PC-3 (cell line): Measurements from ENCODE around the gene CORT. TPM values are rescaled to one million over a fixed set of nuclear protein-coding genes. Genes with fewer than 3 reads are reported as not detected.

ENCODE experiments used
- ATAC-seq: fragments of 200-7000 bp; cut with Tn5 transposase; 2 replicates; pipeline ENCODE4 v1.9.1; 2020; ENCODE audit warnings: mild to moderate bottlenecking, moderate library complexity
- BruUV-seq: library from RNA; stranded (reverse); fragments of 400-500 nt; replicated peaks from 2 replicates; lab custom pipeline; 2021; lab: Mats Ljungman, UMichigan
- CTCF ChIA-PET: fragments of 300-600 bp; sonication (Branson Sonifier 250); formaldehyde crosslinking; loops from one replicate; lab custom pipeline; 2022; ENCODE audit warnings: antibody characterized with exemption; lab: Charles Lee
- POLR2A ChIA-PET: fragments of 300-600 bp; sonication (Branson Sonifier 250); formaldehyde crosslinking; loops from one replicate; lab custom pipeline; 2022; ENCODE audit warnings: antibody characterized with exemption; ENCODE audit not compliant: unreplicated experiment; lab: Charles Lee
- DNase-seq: peaks from one replicate; pipeline ENCODE4 v3.0.0-alpha.2; 2015
- H2AFZ ChIP-seq: fragments of 300-600 bp; sonication (generic); 2 replicates; pipeline ENCODE4 v1.6.0; 2016; ENCODE audit warnings: antibody characterized with exemption, low read length
- H3F3A ChIP-seq: fragments of 300-600 bp; sonication (generic); one replicate; pipeline ENCODE4 v1.6.0; 2017; ENCODE audit warnings: antibody characterized with exemption, low read length, control low read depth, mild to moderate bottlenecking; ENCODE audit not compliant: unreplicated experiment
- H3K27ac ChIP-seq: fragments of 300-600 bp; sonication (generic); 2 replicates; pipeline ENCODE4 v1.5.1; 2016; ENCODE audit warnings: mild to moderate bottlenecking, low read length
- H3K27me3 ChIP-seq: fragments of 300-600 bp; sonication (generic); 2 replicates; pipeline ENCODE4 v1.6.1; 2016; ENCODE audit warnings: low read length, mixed read lengths
- H3K36me3 ChIP-seq: fragments of 300-600 bp; sonication (generic); 2 replicates; pipeline ENCODE4 v1.6.1; 2016; ENCODE audit warnings: low read depth, mixed run types, low read length, mixed read lengths
- H3K4me1 ChIP-seq: fragments of 300-600 bp; sonication (generic); 2 replicates; pipeline ENCODE4 v1.5.1; 2016; ENCODE audit warnings: low read length; ENCODE audit not compliant: insufficient read depth
- H3K4me2 ChIP-seq: fragments of 300-600 bp; sonication (generic); 2 replicates; pipeline ENCODE4 v1.6.0; 2016; ENCODE audit warnings: low read length
- H3K4me3 ChIP-seq: fragments of 300-600 bp; sonication (generic); 2 replicates; pipeline ENCODE4 v1.5.1; 2016; ENCODE audit warnings: mild to moderate bottlenecking, low read length, mixed read lengths
- H3K79me2 ChIP-seq: fragments of 300-600 bp; sonication (generic); 2 replicates; pipeline ENCODE4 v1.6.1; 2017; ENCODE audit warnings: low read length, mixed read lengths
- H3K9ac ChIP-seq: fragments of 300-600 bp; sonication (generic); 2 replicates; pipeline ENCODE4 v1.6.0; 2016; ENCODE audit warnings: mild to moderate bottlenecking, low read length
- H3K9me2 ChIP-seq: fragments of 300-600 bp; sonication (generic); replicated peaks from 2 replicates; pipeline ENCODE4 v1.6.1; 2016; ENCODE audit warnings: mixed run types, low read length, mixed read lengths
- H3K9me3 ChIP-seq: fragments of 300-600 bp; sonication (generic); 2 replicates; pipeline ENCODE4 v1.6.1; 2016; ENCODE audit warnings: low read length, mixed read lengths
- H4K20me1 ChIP-seq: fragments of 300-600 bp; sonication (generic); 2 replicates; pipeline ENCODE4 v1.6.1; 2016; ENCODE audit warnings: low read length, mixed read lengths
- CTCF ChIP-seq: fragments of 300-600 bp; sonication (generic); conservative IDR thresholded peaks from 2 replicates; pipeline ENCODE4 v1.5.1; 2017; ENCODE audit warnings: antibody characterized with exemption, low read depth, mild to moderate bottlenecking, low read length
- EZH2 ChIP-seq: fragments of 300-600 bp; sonication (generic); IDR thresholded peaks from one replicate; pipeline ENCODE4 v1.6.1; 2017; ENCODE audit warnings: antibody characterized with exemption, mild to moderate bottlenecking, low read length; ENCODE audit not compliant: unreplicated experiment
- EZH2phosphoT487 ChIP-seq: fragments of 300-600 bp; sonication (generic); IDR thresholded peaks from 2 replicates; pipeline ENCODE4 v1.6.1; 2018; ENCODE audit warnings: mild to moderate bottlenecking, antibody characterized with exemption, low read length, borderline replicate concordance
- intact Hi-C: fragments of 100-400 bp; cut with micrococcal nuclease; formaldehyde crosslinking; loops from 2 replicates; pipeline ENCODE4 v1.9.0; 2023
- total RNA-seq: library from RNA; depleted of rRNA; stranded (reverse); fragments of >200 nt; gene quantifications from 2 replicates; pipeline ENCODE4 v1.2.3, GENCODE V29; 2014

The CORT gene
- total RNA-seq, 1 experiment from 2014 or later = not detected

GRCh38 chr1:10446790-10447422, 2.9 kb upstream of the CORT start:
- no peaks in the 10 kb centered on the region for H3K9me2 ChIP-seq
- intact Hi-C loops = no loop called here
- no peaks in the 10 kb centered on the region for H3K4me1 ChIP-seq
- no peak overlapping the region for H3K9ac ChIP-seq
- BruUV-seq = no TSS peak
- no peak for TF ChIP-seq EZH2
- no peak for TF ChIP-seq CTCF
- TF ChIP-seq EZH2phosphoT487 = no peak
- no peaks in the 10 kb centered on the region for H3K79me2 ChIP-seq
- no peak overlapping the region for H3K4me3 ChIP-seq
- no peak overlapping the region for H2AFZ ChIP-seq
- ATAC-seq (no peak), DNase-seq (no peak)
- H3K9me3 ChIP-seq = no peaks in the 10 kb centered on the region
- no peaks in the 10 kb centered on the region for H3K27me3 ChIP-seq
- H3K36me3 ChIP-seq = no peaks in the 10 kb centered on the region
- H3F3A ChIP-seq = no peaks in the 10 kb centered on the region
- no peak overlapping the region for H3K27ac ChIP-seq
- H3K4me2 ChIP-seq = no peak overlapping the region
- CTCF ChIA-PET = no interaction called here
- no peaks in the 10 kb centered on the region for H4K20me1 ChIP-seq
- POLR2A ChIA-PET = no interaction called here

GRCh38 chr1:10450156-10450814, 454 bp downstream of the CORT start:
- H3K27me3 ChIP-seq = no peaks in the 10 kb centered on the region
- H3K9me3 ChIP-seq = no peaks in the 10 kb centered on the region
- H3K36me3 ChIP-seq = no peaks in the 10 kb centered on the region
- intact Hi-C loops = no loop called here
- DNase-seq (no peak), ATAC-seq (no peak)
- H2AFZ ChIP-seq = no peak overlapping the region
- no peaks in the 10 kb centered on the region for H3F3A ChIP-seq
- BruUV-seq = no TSS peak
- CTCF ChIA-PET = no interaction called here
- no peaks in the 10 kb centered on the region for H3K4me1 ChIP-seq
- H3K79me2 ChIP-seq = no peaks in the 10 kb centered on the region
- no peaks in the 10 kb centered on the region for H4K20me1 ChIP-seq
- H3K4me2 ChIP-seq = no peak overlapping the region
- POLR2A ChIA-PET = no interaction called here
- H3K9me2 ChIP-seq = no peaks in the 10 kb centered on the region
- H3K27ac ChIP-seq = no peak overlapping the region
- TF ChIP-seq EZH2phosphoT487 (no peak), EZH2 (no peak), CTCF (no peak)
- no peak overlapping the region for H3K4me3 ChIP-seq
- H3K9ac ChIP-seq = no peak overlapping the region

GRCh38 chr1:10450836-10451235, 1.0 kb downstream of the CORT start:
- no TSS peak for BruUV-seq
- Histone ChIP-seq H3K4me2 (no peak overlapping the region), H3K79me2 (no peaks in the 10 kb centered on the region), H3K4me1 (no peaks in the 10 kb centered on the region), H4K20me1 (no peaks in the 10 kb centered on the region), H3K27ac (no peak overlapping the region), H3K36me3 (no peaks in the 10 kb centered on the region), H3F3A (no peaks in the 10 kb centered on the region), H3K9ac (no peak overlapping the region), H3K9me3 (no peaks in the 10 kb centered on the region), H3K27me3 (no peaks in the 10 kb centered on the region), H2AFZ (no peak overlapping the region), H3K4me3 (no peak overlapping the region), H3K9me2 (no peaks in the 10 kb centered on the region)
- DNase-seq (no peak), ATAC-seq (no peak)
- intact Hi-C loops = no loop called here
- POLR2A ChIA-PET = no interaction called here
- TF ChIP-seq CTCF = no peak
- no peak for TF ChIP-seq EZH2
- no peak for TF ChIP-seq EZH2phosphoT487
- CTCF ChIA-PET = no interaction called here
